Mesenchymal stem cell (in vitro differentiated cells and primary cell): ENCODE data around the gene MYO9A.

Experiments
- DNase-seq: peaks from one replicate; pipeline ENCODE4 v3.0.0-alpha.2; 2013
- H2AFZ ChIP-seq: one replicate; pipeline ENCODE4 v1.6.1; 2013; ENCODE audit warnings: low read depth, mild to moderate bottlenecking, control low read depth, inconsistent platforms, low read length, moderate library complexity
- H2AK5ac ChIP-seq: 2 replicates; pipeline ENCODE4 v1.6.1; 2013; ENCODE audit warnings: low read length, moderate library complexity, mild to moderate bottlenecking, inconsistent platforms; ENCODE audit not compliant: severe bottlenecking
- H2BK120ac ChIP-seq: one replicate; pipeline ENCODE4 v1.6.1; 2013; ENCODE audit warnings: low read depth, mild to moderate bottlenecking, inconsistent platforms, low read length, moderate library complexity
- H2BK12ac ChIP-seq, 2 experiments: one replicate each; pipeline ENCODE4 v1.6.1; 2013; ENCODE audit warnings: inconsistent platforms in 2 of 2, low read length in 2 of 2, mild to moderate bottlenecking in 2 of 2, moderate library complexity in 2 of 2, control low read depth in 1 of 2
- H2BK15ac ChIP-seq: one replicate; pipeline ENCODE4 v1.6.1; 2013; ENCODE audit warnings: mild to moderate bottlenecking, low read depth, inconsistent platforms; ENCODE audit not compliant: poor library complexity, severe bottlenecking
- H2BK5ac ChIP-seq: 2 replicates; pipeline ENCODE4 v1.6.1; 2013; ENCODE audit warnings: low read depth, mild to moderate bottlenecking, low read length, control low read depth, inconsistent platforms; ENCODE audit not compliant: poor library complexity, severe bottlenecking
- H3K14ac ChIP-seq, 2 experiments: one replicate each; pipeline ENCODE4 v1.6.1; 2013; ENCODE audit warnings: inconsistent platforms in 2 of 2, low read length in 2 of 2, control low read depth in 1 of 2, mild to moderate bottlenecking in 1 of 2, moderate library complexity in 1 of 2
- H3K18ac ChIP-seq, 2 experiments: one replicate each; pipeline ENCODE4 v1.6.1; 2013; ENCODE audit warnings: inconsistent platforms in 2 of 2, low read length in 2 of 2, control low read depth in 1 of 2, low read depth in 1 of 2, mild to moderate bottlenecking in 1 of 2
- H3K23ac ChIP-seq, 2 experiments: one replicate each; pipeline ENCODE4 v1.6.1; 2013; ENCODE audit warnings: inconsistent platforms in 2 of 2, low read length in 2 of 2, mild to moderate bottlenecking in 2 of 2, moderate library complexity in 2 of 2, control low read depth in 1 of 2
- H3K27ac ChIP-seq: 2 replicates; pipeline ENCODE4 v1.5.1; 2013; ENCODE audit warnings: mild to moderate bottlenecking, moderate library complexity, low read length, control low read depth, inconsistent platforms; ENCODE audit not compliant: poor library complexity, severe bottlenecking
- H3K27me3 ChIP-seq, 2 experiments: 2 replicates each; pipeline versions ENCODE4 v1.6.1 to v1.7.0; 2013; ENCODE audit warnings: low read length in 2 of 2, mild to moderate bottlenecking in 2 of 2, moderate library complexity in 2 of 2, control low read depth in 1 of 2, inconsistent platforms in 1 of 2; ENCODE audit not compliant: control insufficient read depth in 1 of 2, insufficient read depth in 1 of 2
- H3K36me3 ChIP-seq, 2 experiments: 2 replicates each; pipeline versions ENCODE4 v1.6.1 to v1.7.0; 2013; ENCODE audit warnings: low read length in 2 of 2, control low read depth in 1 of 2, inconsistent platforms in 1 of 2, low read depth in 1 of 2, mild to moderate bottlenecking in 1 of 2; ENCODE audit not compliant: insufficient read depth in 2 of 2, control insufficient read depth in 1 of 2
- H3K4ac ChIP-seq, 2 experiments: one replicate each; pipeline ENCODE4 v1.6.1; 2013; ENCODE audit warnings: inconsistent platforms in 2 of 2, low read length in 2 of 2, mild to moderate bottlenecking in 2 of 2, moderate library complexity in 2 of 2, control low read depth in 1 of 2, low read depth in 1 of 2
- H3K4me1 ChIP-seq: 2 replicates; pipeline ENCODE4 v1.6.1; 2013; ENCODE audit warnings: low read depth, low read length, control low read depth; ENCODE audit not compliant: control insufficient read depth, insufficient read depth
- H3K4me2 ChIP-seq: 2 replicates; pipeline ENCODE4 v1.6.1; 2013; ENCODE audit warnings: low read length, mild to moderate bottlenecking, inconsistent platforms; ENCODE audit not compliant: poor library complexity, severe bottlenecking
- H3K4me3 ChIP-seq, 2 experiments: 2 replicates each; pipeline versions ENCODE4 v1.5.1 to v1.7.0; 2013; ENCODE audit warnings: low read length in 2 of 2, mild to moderate bottlenecking in 2 of 2, control low read depth in 1 of 2, low read depth in 1 of 2; ENCODE audit not compliant: insufficient read depth in 1 of 2
- H3K79me1 ChIP-seq: replicated peaks from 2 replicates; pipeline ENCODE4 v1.6.1; 2013; ENCODE audit warnings: mild to moderate bottlenecking, control low read depth, low read length, inconsistent platforms; ENCODE audit not compliant: poor library complexity, severe bottlenecking
- H3K9ac ChIP-seq: 2 replicates; pipeline ENCODE4 v1.7.0; 2013; ENCODE audit warnings: mild to moderate bottlenecking, low read length, moderate library complexity
- H3K9me3 ChIP-seq: 2 replicates; pipeline ENCODE4 v1.7.0; 2013; ENCODE audit warnings: mild to moderate bottlenecking, low read length; ENCODE audit not compliant: control insufficient read depth
- H4K8ac ChIP-seq: one replicate; pipeline ENCODE4 v1.6.1; 2013; ENCODE audit warnings: inconsistent platforms, mild to moderate bottlenecking, low read length, moderate library complexity
- H4K91ac ChIP-seq: one replicate; pipeline ENCODE4 v1.6.1; 2013; ENCODE audit warnings: mild to moderate bottlenecking, low read length, inconsistent platforms
- WGBS: methylation state at CpG from one replicate; pipeline ENCODE4 v1.1.7; 2013; ENCODE audit warnings: mixed read lengths; 5-methylcytosine and 5-hydroxymethylcytosine counted together

The MYO9A gene

DNA sequence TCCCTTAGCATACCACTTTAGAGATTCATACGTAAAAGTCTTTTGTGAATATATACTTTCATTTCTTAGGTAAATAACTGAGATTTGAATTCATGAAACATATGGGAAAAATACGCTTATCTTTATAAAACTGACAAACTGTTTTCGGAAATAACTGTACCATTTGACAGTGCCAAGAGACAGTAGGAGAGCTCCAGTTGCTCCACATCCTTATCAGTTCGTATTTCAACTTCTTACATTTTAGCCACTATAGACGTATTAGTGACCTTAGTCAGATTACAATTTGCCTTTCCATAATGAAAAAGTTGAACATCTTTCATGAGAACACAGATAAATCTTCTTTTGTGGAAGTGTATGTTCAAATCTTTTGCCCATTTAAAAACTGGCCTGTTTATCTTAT, 174.1 kb downstream of the MYO9A start:
- Histone ChIP-seq H3K4ac (no peak overlapping the region), H3K4me3 (no peak overlapping the region), H3K36me3 (peaks cover 0 to 7% of the 10 kb centered on the region in 2 experiments), H3K14ac (no peak overlapping the region), H2BK12ac (no peak overlapping the region), H3K79me1 (no peaks in the 10 kb centered on the region), H3K9ac (no peak overlapping the region), H3K4me1 (no peaks in the 10 kb centered on the region), H3K9me3 (no peaks in the 10 kb centered on the region), H4K8ac (no peak overlapping the region), H2AFZ (no peak overlapping the region), H2BK120ac (no peak overlapping the region), H4K91ac (no peak overlapping the region), H3K4me2 (no peak overlapping the region), H3K18ac (no peak overlapping the region), H3K23ac (no peak overlapping the region), H3K27me3 (no peaks in the 10 kb centered on the region), H2AK5ac (no peak overlapping the region), H3K27ac (no peak overlapping the region), H2BK15ac (no peak overlapping the region), H2BK5ac (no peak overlapping the region)
- no peak for DNase-seq
- 100% methylated on average over 3 of the region's 5 CpGs for WGBS

DNA sequence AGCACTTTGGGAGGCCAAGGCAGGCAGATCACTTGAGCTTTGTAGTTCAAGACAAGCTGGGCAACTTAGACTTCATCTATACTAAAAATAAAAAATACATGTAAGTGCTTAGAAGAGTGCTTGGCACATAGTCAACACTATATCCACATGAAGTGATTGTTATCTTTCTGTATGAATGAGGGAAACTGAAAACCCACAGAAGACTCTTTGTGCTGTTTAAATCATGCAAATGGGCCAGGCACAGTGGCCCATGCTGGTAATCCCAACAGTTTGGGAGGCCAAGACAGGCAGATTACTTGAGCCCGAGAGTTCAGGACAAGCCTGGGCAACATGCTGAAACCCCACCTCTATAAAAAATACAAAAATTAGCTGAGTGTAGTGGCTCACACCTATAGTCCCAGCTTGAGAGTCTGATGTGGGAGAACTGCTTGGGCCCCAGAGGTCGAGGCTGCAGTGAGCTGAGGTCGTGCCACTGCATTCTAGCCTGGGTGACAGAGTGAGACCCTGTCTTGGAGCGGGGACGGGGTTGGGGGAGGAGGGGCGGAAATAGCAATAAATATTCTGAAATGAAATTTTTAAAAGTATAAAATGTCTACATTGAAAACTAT, 177.9 kb downstream of the MYO9A start:
- Histone ChIP-seq H2BK120ac (no peak overlapping the region), H2BK5ac (no peak overlapping the region), H3K4me2 (no peak overlapping the region), H3K9me3 (no peaks in the 10 kb centered on the region), H3K23ac (no peak overlapping the region), H3K27me3 (no peaks in the 10 kb centered on the region), H3K79me1 (no peaks in the 10 kb centered on the region), H3K36me3 (peaks cover 0 to 34% of the 10 kb centered on the region in 2 experiments), H2AFZ (no peak overlapping the region), H4K8ac (no peak overlapping the region), H2BK15ac (no peak overlapping the region), H2AK5ac (no peak overlapping the region), H3K14ac (no peak overlapping the region), H2BK12ac (no peak overlapping the region), H3K4me1 (no peaks in the 10 kb centered on the region), H4K91ac (no peak overlapping the region), H3K18ac (no peak overlapping the region), H3K27ac (no peak overlapping the region), H3K9ac (no peak overlapping the region), H3K4ac (no peak overlapping the region), H3K4me3 (no peak overlapping the region)
- no peak for DNase-seq
- 80% methylated on average over 1 of the region's 6 CpGs for WGBS

DNA sequence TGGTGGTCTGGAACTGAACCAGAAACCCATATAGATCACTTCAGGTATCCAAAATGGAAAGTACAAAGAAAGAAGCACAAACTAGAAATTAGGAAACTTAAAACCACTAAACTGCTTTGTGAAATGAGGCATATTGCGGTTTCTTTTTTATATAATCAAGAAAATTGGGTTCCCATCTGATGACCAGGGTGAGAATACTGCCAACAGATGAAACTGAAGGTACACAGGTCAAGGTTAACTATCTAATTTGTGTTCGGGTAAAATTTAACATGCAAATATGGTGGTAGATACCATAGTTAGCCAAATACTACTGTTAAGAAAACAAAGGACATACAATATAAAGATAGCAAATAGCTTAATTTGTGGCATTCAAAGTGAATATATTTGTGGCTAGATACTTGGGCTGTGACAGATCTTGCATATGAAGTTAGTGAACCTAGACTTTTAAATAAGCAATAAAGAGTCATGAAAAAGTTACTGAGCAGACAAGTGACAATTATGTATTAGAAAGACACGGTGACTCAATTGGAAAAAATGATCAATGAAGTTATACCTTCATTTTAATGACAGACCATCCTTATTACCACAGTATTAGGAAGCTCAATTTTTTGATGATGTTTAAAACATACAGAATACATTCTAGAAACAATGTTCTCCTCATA, 180.2 kb downstream of the MYO9A start:
- Histone ChIP-seq H3K27ac (no peak overlapping the region), H3K4ac (no peak overlapping the region), H3K36me3 (peaks cover 0 to 56% of the 10 kb centered on the region in 2 experiments), H2BK12ac (no peak overlapping the region), H3K4me2 (no peak overlapping the region), H4K8ac (no peak overlapping the region), H3K27me3 (no peaks in the 10 kb centered on the region), H3K23ac (no peak overlapping the region), H2AK5ac (no peak overlapping the region), H2BK5ac (no peak overlapping the region), H3K4me1 (no peaks in the 10 kb centered on the region), H3K14ac (no peak overlapping the region), H3K9ac (no peak overlapping the region), H3K4me3 (no peak overlapping the region), H2BK120ac (no peak overlapping the region), H2BK15ac (no peak overlapping the region), H3K18ac (no peak overlapping the region), H3K9me3 (peaks cover 9% of the 10 kb centered on the region), H2AFZ (no peak overlapping the region), H3K79me1 (no peaks in the 10 kb centered on the region), H4K91ac (no peak overlapping the region)
- WGBS, result 100% methylated on average over 1 of the region's 3 CpGs
- DNase-seq, result no peak

DNA sequence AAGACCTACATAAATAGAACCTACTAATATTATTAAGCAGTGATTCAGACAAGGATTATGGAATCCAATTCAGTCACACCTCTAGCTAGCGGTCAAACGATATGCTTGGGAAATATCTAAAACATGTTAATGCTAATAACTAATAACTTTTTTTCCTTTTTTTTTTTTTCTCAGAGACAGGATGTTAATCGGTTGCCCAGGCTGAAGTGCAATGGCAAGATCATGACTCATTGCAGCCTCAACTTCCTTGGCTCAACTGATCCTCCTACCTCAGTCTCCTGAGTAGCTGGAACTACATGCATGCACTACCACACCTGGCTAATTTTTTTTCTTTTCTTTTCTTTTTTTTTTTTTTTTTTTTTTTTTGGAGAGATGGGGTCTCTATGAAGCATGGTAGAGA, 183.5 kb downstream of the MYO9A start:
- no peak for DNase-seq
- H2BK12ac ChIP-seq, result no peak overlapping the region
- no peak overlapping the region for H2BK5ac ChIP-seq
- no peaks in the 10 kb centered on the region for H3K4me1 ChIP-seq
- H3K79me1 ChIP-seq, result no peaks in the 10 kb centered on the region
- H4K91ac ChIP-seq, result no peak overlapping the region
- no peak overlapping the region for H3K14ac ChIP-seq
- H3K4me2 ChIP-seq, result no peak overlapping the region
- WGBS, result 50% methylated on average over 1 of the region's 3 CpGs
- H2AFZ ChIP-seq, result no peak overlapping the region
- H2AK5ac ChIP-seq, result no peak overlapping the region
- no peak overlapping the region for H3K4ac ChIP-seq
- H3K18ac ChIP-seq, result no peak overlapping the region
- H3K27me3 ChIP-seq, result no peaks in the 10 kb centered on the region
- no peak overlapping the region for H3K9ac ChIP-seq
- peaks cover 0 to 90% of the 10 kb centered on the region in 2 experiments for H3K36me3 ChIP-seq
- no peak overlapping the region for H2BK120ac ChIP-seq
- peaks cover 38% of the 10 kb centered on the region for H3K9me3 ChIP-seq
- no peak overlapping the region for H4K8ac ChIP-seq
- H3K4me3 ChIP-seq, result no peak overlapping the region
- H3K27ac ChIP-seq, result no peak overlapping the region
- H3K23ac ChIP-seq, result no peak overlapping the region
- no peak overlapping the region for H2BK15ac ChIP-seq
